Liver (tissue), 3 donors: Measurements from ENCODE around the gene ATP11B.

Experiments used
- EGR1 ChIP-seq, 2 donors: IDR thresholded peaks; 2 replicates each; pipeline ENCODE4 v1.6.1; 2016 to 2018; ENCODE audit warnings: antibody characterized with exemption in 2 of 2, low read depth in 2 of 2
- GABPA ChIP-seq, 2 donors: IDR thresholded peaks in 1 of 2; conservative IDR thresholded peaks in 1 of 2; 2 replicates each; pipeline ENCODE4 v1.6.1; 2016; ENCODE audit warnings: antibody characterized with exemption in 2 of 2, mild to moderate bottlenecking in 1 of 2, moderate library complexity in 1 of 2
- HNF4A ChIP-seq, 2 donors: conservative IDR thresholded peaks; 2 replicates each; pipeline ENCODE4 v1.6.1; 2016; ENCODE audit warnings: antibody characterized with exemption in 2 of 2, mild to moderate bottlenecking in 2 of 2
- RAD21 ChIP-seq, 2 donors: IDR thresholded peaks; 2 replicates each; pipeline ENCODE4 v1.6.1; 2016; ENCODE audit warnings: antibody characterized with exemption in 2 of 2, mild to moderate bottlenecking in 2 of 2
- TAF1 ChIP-seq: conservative IDR thresholded peaks from 2 replicates; pipeline ENCODE4 v1.6.1; 2016; ENCODE audit warnings: antibody characterized with exemption, mild to moderate bottlenecking
- YY1 ChIP-seq: IDR thresholded peaks from 2 replicates; pipeline ENCODE4 v1.6.1; 2016; ENCODE audit warnings: antibody characterized with exemption, mild to moderate bottlenecking
- TF ChIP-seq, protein P1 (sequence below): IDR thresholded peaks from 2 replicates; pipeline ENCODE4 v1.6.1; 2016; ENCODE audit warnings: antibody characterized with exemption, mild to moderate bottlenecking
- TF ChIP-seq, protein P2 (sequence below): fragments of 150-350 bp; IDR thresholded peaks from 2 replicates; pipeline ENCODE4 v1.5.1; 2017; ENCODE audit warnings: improper control_type of control experiment, low read depth, low read length; ENCODE audit not compliant: missing input control
- TF ChIP-seq, protein P3 (sequence below): IDR thresholded peaks from 2 replicates; pipeline ENCODE4 v1.6.1; 2016; ENCODE audit warnings: antibody characterized with exemption
- TF ChIP-seq, protein P4 (sequence below): IDR thresholded peaks from 2 replicates; pipeline ENCODE4 v1.6.1; 2016; ENCODE audit warnings: antibody characterized with exemption
- donor health status: healthy.
- donor health status: healthy.

DNA sequence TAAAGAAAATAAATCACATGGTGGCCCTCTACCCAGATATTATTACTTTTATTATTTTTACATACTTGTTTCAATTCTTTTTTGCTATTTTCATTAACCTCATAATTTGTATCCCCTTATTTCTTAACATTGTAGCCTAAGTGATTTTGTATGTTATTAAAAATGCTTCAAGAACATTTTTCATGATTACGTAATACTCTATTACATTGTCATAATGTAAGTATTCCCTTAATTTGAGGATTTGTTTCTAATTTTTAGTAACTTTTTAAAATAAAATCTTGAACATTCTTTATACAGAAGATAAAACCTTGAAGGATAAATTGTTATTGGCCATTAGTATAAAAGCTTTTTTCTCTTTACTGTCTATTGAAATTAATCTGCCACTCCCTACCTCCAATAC is 98.1 kb downstream of the ATP11B start:
- TF ChIP-seq, protein P1, sequence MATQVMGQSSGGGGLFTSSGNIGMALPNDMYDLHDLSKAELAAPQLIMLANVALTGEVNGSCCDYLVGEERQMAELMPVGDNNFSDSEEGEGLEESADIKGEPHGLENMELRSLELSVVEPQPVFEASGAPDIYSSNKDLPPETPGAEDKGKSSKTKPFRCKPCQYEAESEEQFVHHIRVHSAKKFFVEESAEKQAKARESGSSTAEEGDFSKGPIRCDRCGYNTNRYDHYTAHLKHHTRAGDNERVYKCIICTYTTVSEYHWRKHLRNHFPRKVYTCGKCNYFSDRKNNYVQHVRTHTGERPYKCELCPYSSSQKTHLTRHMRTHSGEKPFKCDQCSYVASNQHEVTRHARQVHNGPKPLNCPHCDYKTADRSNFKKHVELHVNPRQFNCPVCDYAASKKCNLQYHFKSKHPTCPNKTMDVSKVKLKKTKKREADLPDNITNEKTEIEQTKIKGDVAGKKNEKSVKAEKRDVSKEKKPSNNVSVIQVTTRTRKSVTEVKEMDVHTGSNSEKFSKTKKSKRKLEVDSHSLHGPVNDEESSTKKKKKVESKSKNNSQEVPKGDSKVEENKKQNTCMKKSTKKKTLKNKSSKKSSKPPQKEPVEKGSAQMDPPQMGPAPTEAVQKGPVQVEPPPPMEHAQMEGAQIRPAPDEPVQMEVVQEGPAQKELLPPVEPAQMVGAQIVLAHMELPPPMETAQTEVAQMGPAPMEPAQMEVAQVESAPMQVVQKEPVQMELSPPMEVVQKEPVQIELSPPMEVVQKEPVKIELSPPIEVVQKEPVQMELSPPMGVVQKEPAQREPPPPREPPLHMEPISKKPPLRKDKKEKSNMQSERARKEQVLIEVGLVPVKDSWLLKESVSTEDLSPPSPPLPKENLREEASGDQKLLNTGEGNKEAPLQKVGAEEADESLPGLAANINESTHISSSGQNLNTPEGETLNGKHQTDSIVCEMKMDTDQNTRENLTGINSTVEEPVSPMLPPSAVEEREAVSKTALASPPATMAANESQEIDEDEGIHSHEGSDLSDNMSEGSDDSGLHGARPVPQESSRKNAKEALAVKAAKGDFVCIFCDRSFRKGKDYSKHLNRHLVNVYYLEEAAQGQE: no peak
- TF ChIP-seq, protein P2, sequence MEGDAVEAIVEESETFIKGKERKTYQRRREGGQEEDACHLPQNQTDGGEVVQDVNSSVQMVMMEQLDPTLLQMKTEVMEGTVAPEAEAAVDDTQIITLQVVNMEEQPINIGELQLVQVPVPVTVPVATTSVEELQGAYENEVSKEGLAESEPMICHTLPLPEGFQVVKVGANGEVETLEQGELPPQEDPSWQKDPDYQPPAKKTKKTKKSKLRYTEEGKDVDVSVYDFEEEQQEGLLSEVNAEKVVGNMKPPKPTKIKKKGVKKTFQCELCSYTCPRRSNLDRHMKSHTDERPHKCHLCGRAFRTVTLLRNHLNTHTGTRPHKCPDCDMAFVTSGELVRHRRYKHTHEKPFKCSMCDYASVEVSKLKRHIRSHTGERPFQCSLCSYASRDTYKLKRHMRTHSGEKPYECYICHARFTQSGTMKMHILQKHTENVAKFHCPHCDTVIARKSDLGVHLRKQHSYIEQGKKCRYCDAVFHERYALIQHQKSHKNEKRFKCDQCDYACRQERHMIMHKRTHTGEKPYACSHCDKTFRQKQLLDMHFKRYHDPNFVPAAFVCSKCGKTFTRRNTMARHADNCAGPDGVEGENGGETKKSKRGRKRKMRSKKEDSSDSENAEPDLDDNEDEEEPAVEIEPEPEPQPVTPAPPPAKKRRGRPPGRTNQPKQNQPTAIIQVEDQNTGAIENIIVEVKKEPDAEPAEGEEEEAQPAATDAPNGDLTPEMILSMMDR: no peak
- no peak for TF ChIP-seq RAD21 (IDR thresholded peaks at IDR 0.05)
- no peak for TF ChIP-seq EGR1 (IDR thresholded peaks at IDR 0.05; ENCODE audit: low read depth in 2 of 2)
- TF ChIP-seq HNF4A (conservative IDR thresholded peaks at IDR 0.05): no peak
- TF ChIP-seq, protein P3, sequence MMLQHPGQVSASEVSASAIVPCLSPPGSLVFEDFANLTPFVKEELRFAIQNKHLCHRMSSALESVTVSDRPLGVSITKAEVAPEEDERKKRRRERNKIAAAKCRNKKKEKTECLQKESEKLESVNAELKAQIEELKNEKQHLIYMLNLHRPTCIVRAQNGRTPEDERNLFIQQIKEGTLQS: no peak
- no peak for TF ChIP-seq TAF1
- TF ChIP-seq, protein P4, sequence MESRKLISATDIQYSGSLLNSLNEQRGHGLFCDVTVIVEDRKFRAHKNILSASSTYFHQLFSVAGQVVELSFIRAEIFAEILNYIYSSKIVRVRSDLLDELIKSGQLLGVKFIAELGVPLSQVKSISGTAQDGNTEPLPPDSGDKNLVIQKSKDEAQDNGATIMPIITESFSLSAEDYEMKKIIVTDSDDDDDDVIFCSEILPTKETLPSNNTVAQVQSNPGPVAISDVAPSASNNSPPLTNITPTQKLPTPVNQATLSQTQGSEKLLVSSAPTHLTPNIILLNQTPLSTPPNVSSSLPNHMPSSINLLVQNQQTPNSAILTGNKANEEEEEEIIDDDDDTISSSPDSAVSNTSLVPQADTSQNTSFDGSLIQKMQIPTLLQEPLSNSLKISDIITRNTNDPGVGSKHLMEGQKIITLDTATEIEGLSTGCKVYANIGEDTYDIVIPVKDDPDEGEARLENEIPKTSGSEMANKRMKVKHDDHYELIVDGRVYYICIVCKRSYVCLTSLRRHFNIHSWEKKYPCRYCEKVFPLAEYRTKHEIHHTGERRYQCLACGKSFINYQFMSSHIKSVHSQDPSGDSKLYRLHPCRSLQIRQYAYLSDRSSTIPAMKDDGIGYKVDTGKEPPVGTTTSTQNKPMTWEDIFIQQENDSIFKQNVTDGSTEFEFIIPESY: no peak
- TF ChIP-seq YY1: no peak
- TF ChIP-seq GABPA (IDR thresholded peaks at IDR 0.05 in 1 of 2, conservative IDR thresholded peaks at IDR 0.05 in 1 of 2): no peak
